GM19455 (cell line): Measurements from ENCODE around the gene TEFM.
"Not testable (repeated sequence)": the region's sequence is repeated elsewhere in the genome, so short reads cannot be mapped to it uniquely, and the experiment has no call there.

ENCODE experiments used
- ATAC-seq: cut with Tn5 transposase; IDR thresholded peaks from one replicate; pipeline ENCODE4 v1.9.1; 2021; ENCODE audit not compliant: unreplicated experiment

Gene TEFM

DNA sequence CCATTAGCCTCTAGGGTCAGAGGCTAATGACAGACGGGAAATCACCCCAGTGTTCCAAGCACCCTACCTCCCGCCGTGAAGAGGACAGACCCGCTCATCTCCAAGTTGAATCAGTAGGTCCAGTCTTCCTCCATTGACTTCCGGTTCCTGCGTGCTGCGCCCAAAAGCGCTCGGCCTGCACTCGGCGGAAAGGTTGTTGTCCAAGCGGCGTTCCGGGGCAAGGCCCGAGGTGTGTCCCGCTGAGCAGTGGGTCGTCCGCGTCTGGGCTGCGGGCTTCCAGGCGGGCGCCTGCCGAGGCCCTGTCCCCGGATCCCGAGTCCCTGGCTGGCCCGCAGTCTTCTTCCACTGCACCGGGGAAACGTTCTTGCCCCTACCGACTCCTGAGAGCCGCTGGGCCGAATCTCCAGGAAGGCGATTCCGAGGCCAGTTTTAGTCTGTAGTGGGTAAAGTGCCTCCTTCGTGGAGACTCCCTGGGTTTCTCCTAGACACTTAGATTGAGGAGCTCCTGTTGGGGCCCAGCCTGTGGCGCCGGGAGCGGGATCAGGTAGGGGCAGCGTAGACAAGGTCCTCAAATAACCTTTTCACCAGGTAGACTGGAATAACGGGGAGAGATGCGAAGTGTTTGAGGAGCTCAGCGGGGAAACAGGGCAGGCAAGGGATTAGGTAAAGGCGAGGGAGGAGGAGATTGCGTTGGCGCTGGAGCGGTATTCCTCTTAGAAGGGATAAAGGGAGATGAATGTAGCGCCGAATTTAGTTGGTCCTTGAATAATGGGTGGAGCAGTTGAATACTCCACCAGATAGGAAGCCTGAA, at the start of gene TEFM:
Gene TEFM, minus strand, starts transcription at position 138 of the 811 bp plus-strand sequence. Its CDS starts 40 bp downstream, at position 98.
- ATAC-seq: peak; percentile 90

GRCh38 chr17:30954046-30954830, 48.2 kb upstream of the TEFM start:
- no peak for ATAC-seq

GRCh38 chr17:30952638-30953393, 46.8 kb upstream of the TEFM start:
- ATAC-seq: no peak

DNA sequence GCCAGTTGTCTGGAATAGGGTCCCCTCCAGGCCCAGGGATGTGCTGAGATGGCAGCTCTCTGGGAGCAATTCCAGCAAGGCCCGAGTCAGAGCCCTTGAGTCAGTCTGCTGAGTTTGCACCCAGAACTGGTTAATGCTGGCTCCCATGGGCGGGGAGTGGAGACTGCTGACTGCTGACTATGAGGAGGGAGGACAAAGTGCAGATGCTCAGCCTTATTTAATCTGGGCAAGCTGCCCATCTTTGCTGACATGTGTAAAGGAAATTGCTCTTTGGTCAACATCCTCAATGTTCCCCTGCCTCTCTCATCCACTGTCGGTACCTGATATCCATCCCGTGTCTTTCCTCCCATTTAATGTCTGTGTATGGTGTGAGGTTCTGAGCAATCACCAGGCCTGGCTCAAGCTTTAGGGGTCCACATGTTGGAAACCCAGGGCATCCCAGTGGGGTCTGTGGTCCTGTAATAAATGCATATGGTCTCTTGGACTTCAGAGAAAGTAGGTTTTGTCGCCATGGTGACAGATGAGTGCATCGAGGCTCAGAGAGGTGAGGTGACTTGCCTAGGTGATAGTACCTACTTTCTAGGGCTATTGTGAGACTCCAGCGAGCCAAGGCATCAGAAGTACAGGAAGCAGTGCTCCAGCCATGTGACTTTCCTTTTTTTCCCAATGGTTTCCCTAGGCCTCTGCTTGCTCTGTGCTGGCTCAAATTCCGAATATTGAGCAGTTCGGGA, 44.8 kb upstream of the TEFM start:
- ATAC-seq: no peak

DNA sequence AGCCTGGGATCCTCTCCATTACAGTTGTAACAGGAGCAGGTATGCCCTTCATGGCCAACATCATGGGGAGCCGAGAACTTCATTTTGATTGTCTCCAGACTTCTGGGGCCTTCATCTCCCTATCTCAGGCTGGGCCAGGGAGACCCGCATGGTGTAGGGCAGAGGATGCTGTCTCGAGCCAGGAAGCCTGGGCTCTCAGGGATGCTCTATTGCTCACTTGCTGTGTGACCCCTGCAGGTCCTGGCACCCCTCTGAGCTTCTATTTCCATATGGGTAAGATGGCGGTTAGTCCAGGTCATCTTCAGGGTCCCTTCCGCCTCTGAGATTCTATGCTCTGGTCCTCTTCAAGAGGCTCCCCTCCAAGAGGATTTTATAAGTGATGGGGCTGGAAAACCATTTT, 44.2 kb upstream of the TEFM start:
- ATAC-seq: no peak

GRCh38 chr17:30947796-30948195, 41.8 kb upstream of the TEFM start:
- no peak for ATAC-seq

- ATAC-seq: no peak
Measured at GRCh38 chr17:30942308-30943079, 36.5 kb upstream of the TEFM start.

GRCh38 chr17:30939051-30939689, 33.1 kb upstream of the TEFM start:
- ATAC-seq: no peak

DNA sequence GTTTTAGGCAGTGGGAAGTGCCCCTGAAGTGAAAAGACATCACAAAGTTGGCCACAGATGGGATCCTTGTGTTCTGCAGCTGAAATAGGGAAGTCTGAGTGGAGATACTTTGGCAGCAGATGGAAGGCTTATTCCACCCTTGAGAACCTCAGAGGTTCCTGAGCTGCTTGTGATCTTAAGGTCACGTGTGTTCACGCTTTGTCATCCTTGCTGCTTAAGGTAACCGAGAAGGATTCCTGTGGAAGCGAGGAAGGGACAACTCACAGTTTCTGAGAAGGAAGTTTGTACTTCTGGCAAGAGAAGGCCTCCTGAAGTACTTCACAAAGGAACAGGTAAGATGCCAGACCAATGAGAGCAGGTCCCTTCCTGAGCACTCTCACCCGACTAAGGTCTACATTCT, 27.9 kb upstream of the TEFM start:
- no peak for ATAC-seq

- not testable (repeated sequence) for ATAC-seq
Measured at GRCh38 chr17:30931582-30931981, 25.5 kb upstream of the TEFM start.

GRCh38 chr17:30930495-30930894, 24.5 kb upstream of the TEFM start:
- no peak for ATAC-seq

GRCh38 chr17:30929861-30930260, 23.8 kb upstream of the TEFM start:
- not testable (repeated sequence) for ATAC-seq

DNA sequence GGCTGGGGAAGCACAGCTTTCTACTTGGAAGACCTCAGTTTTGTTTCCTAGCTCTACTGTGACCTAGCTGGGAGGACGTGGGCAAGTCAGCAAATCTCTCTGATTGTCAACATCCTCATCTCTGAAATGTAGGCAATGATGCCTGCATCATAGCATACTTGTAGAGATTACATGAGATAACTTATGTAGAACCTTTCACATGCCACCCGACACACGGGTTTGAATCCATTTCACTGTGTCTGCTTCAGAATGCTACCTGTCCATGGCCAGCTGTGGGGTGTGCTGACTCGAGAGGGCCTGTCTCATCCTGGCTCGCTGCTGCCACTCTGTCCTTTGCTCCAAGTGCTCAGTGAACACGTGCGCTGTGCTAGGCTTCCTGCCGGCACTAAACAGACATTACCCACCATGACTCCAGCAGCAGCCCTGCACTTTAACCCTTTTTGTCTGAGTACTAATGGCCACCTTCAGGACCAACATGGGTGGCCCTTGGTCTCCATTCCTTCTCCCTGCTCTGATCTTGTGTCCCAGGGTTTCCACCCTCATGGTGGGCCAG, 23.1 kb upstream of the TEFM start:
- no peak for ATAC-seq

GRCh38 chr17:30928584-30928983, 22.5 kb upstream of the TEFM start:
- no peak for ATAC-seq

- ATAC-seq: no peak
Measured at GRCh38 chr17:30927756-30928155, 21.7 kb upstream of the TEFM start.

DNA sequence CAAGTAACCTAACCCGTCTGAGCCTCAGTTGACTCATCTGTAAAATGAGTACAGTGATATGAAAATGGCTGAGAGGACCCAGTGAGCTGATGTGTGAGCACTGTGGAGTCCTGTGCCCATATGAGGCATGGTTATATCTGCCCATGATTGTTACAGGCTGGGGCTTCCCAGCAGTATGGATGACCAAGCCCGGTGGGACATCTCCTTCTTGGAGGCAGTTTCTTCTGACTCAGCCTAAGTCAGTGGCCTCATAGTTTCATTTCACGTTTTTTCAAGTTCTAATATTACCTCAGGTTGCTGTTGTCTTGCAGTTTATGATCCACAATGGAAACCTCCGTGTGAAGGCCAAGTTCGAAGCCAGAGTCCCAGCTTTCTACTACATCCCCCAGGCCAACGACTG, 20.5 kb upstream of the TEFM start:
- no peak for ATAC-seq

DNA sequence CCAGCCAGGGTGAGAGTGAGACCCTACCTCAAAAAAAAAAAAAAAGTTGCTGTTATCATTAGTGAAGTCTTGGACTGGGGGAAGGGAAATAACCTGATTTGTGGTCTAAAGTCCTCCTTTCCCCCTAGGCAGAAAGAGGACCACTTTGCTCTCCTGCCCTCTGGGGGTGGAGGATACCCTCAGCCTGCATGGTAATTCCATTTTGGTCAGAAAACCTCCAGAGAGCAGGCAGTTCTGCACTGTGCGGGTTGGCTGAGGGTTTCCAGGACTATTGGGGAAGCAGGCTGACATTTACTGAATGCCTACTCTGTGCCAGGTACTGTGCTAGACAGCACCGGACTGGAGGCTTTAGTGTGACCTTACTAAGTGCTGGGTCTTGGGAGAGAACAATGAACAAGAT, 18.3 kb upstream of the TEFM start:
- ATAC-seq: no peak

GRCh38 chr17:30922235-30923030, 16.4 kb upstream of the TEFM start:
- ATAC-seq: no peak
